ENCODE data around the gene EMP2. TPM values are rescaled to one million over a fixed set of nuclear protein-coding genes. Genes with fewer than 3 reads are reported as not detected.

The EMP2 gene
- total RNA-seq, 1 experiment from 2014 or later, result 14.4 TPM

DNA sequence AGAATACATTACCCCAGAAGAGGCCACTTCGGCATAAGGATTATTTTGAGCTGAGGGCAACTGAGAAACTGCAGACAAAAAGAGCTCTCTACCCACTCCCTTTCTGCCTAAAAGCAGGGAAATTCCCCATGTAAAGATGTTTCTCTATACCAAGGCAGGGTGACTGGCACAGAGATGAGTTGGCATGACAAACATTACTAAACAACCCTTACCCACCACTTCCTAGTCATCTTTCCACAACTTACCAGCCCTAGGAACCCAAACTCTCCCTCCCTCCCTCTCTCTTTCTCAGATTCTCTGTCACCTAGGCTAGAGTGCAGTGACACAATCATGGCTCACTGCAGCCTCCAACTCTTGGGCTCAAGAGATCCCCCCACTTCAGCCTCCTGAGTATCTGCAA is 68.6 kb downstream of the EMP2 start:
- H3K27me3 ChIP-seq (ENCODE audit: insufficient read depth, low read length), result no peaks in the 10 kb centered on the region
- no peak for DNase-seq
- no peak overlapping the region for H3K4ac ChIP-seq (ENCODE audit: low read depth, low read length)
- no peak overlapping the region for H3K23ac ChIP-seq (ENCODE audit: insufficient read length, low read depth, low read length)
- H3K27me3 Mint-ChIP-seq (ENCODE audit: low read depth), result no peaks in the 10 kb centered on the region
- no peak overlapping the region for H3K27ac Mint-ChIP-seq
- no peak overlapping the region for H3K4me3 Mint-ChIP-seq
- H3K9me3 ChIP-seq (ENCODE audit: control insufficient read depth, low read depth, low read length), result no peaks in the 10 kb centered on the region
- no peak overlapping the region for H3K4me2 ChIP-seq (ENCODE audit: insufficient read depth, insufficient read length, low read length)
- H3T11ph ChIP-seq (ENCODE audit: low read length), result no peak overlapping the region
- no peaks in the 10 kb centered on the region for H4K20me1 ChIP-seq (ENCODE audit: control insufficient read depth, insufficient read depth, insufficient read length)
- no peaks in the 10 kb centered on the region for H3K23me2 ChIP-seq (ENCODE audit: insufficient read length, low read depth, low read length, poor library complexity, severe bottlenecking)
- no CpG with 5 or more reads among the region's 1 CpG for WGBS (ENCODE audit: extremely low coverage, insufficient read length, low lambda C conversion rate)
- peaks cover 2 to 6% of the 10 kb centered on the region in 2 experiments; a peak in 1 of 4 replicates for H3K4me1 Mint-ChIP-seq
- no peak overlapping the region for H2AK5ac ChIP-seq (ENCODE audit: insufficient read length, low read length)
- H2BK120ac ChIP-seq (ENCODE audit: low read depth, low read length, poor library complexity, severe bottlenecking), result no peak overlapping the region
- no peak overlapping the region for H2BK15ac ChIP-seq (ENCODE audit: low read depth, low read length)
- H2BK12ac ChIP-seq (ENCODE audit: insufficient read length, low read depth, low read length), result no peak overlapping the region
- H3K56ac ChIP-seq (ENCODE audit: insufficient read length, low read depth, low read length), result no peak overlapping the region
- TF ChIP-seq, protein P1, sequence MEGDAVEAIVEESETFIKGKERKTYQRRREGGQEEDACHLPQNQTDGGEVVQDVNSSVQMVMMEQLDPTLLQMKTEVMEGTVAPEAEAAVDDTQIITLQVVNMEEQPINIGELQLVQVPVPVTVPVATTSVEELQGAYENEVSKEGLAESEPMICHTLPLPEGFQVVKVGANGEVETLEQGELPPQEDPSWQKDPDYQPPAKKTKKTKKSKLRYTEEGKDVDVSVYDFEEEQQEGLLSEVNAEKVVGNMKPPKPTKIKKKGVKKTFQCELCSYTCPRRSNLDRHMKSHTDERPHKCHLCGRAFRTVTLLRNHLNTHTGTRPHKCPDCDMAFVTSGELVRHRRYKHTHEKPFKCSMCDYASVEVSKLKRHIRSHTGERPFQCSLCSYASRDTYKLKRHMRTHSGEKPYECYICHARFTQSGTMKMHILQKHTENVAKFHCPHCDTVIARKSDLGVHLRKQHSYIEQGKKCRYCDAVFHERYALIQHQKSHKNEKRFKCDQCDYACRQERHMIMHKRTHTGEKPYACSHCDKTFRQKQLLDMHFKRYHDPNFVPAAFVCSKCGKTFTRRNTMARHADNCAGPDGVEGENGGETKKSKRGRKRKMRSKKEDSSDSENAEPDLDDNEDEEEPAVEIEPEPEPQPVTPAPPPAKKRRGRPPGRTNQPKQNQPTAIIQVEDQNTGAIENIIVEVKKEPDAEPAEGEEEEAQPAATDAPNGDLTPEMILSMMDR (conservative IDR thresholded peaks at IDR 0.05), result no peak
- no peak overlapping the region for H3K18ac ChIP-seq (ENCODE audit: insufficient read length, low read depth, low read length)
- H3K27ac ChIP-seq (ENCODE audit: insufficient read length, low read depth, low read length), result no peak overlapping the region
- H2BK20ac ChIP-seq (ENCODE audit: low read depth, low read length, poor library complexity, severe bottlenecking), result no peak overlapping the region
- no peak overlapping the region for H3K14ac ChIP-seq (ENCODE audit: insufficient read depth, low read length)
- H2AFZ ChIP-seq (ENCODE audit: low read length), result no peak overlapping the region
- H3K9ac ChIP-seq (ENCODE audit: extremely low read depth, insufficient read length, low read length), result no peak overlapping the region
- no peak overlapping the region for H4K91ac ChIP-seq (ENCODE audit: insufficient read length, low read depth, low read length)
- H4K5ac ChIP-seq (ENCODE audit: insufficient read length, low read depth, low read length), result no peak overlapping the region
- no peak overlapping the region for H4K8ac ChIP-seq (replicated peaks; ENCODE audit: insufficient read length, low read depth, low read length)
- no peaks in the 10 kb centered on the region for H3K4me1 ChIP-seq (ENCODE audit: insufficient read depth, low read length)
- no peaks in the 10 kb centered on the region; a peak in 1 of 7 replicates for H3K36me3 Mint-ChIP-seq (ENCODE audit: insufficient read depth in 1 of 3, low read depth in 3 of 3)
- H3K79me1 ChIP-seq (ENCODE audit: insufficient read depth, low read depth, low read length, poor library complexity, severe bottlenecking), result no peaks in the 10 kb centered on the region
- no peaks in the 10 kb centered on the region for H3K79me2 ChIP-seq (ENCODE audit: insufficient read depth, low read length)
- H2BK5ac ChIP-seq (ENCODE audit: insufficient read length, low read length), result no peak overlapping the region
- H3K9me3 Mint-ChIP-seq, result peaks cover 2 to 6% of the 10 kb centered on the region in 2 experiments; a peak in 2 of 5 replicates

Data from H9 (cell line).